ENCODE measurements around the gene FMO1.

Gene FMO1

GRCh38 chr1:171286032-171286705, 37.9 kb downstream of the FMO1 start:
- DNase-seq, result peak; percentile 24

GRCh38 chr1:171290621-171291020, 42.3 kb downstream of the FMO1 start:
- no peak for DNase-seq

GRCh38 chr1:171292799-171293198, 44.5 kb downstream of the FMO1 start:
- peak; percentile 82 for DNase-seq

DNA sequence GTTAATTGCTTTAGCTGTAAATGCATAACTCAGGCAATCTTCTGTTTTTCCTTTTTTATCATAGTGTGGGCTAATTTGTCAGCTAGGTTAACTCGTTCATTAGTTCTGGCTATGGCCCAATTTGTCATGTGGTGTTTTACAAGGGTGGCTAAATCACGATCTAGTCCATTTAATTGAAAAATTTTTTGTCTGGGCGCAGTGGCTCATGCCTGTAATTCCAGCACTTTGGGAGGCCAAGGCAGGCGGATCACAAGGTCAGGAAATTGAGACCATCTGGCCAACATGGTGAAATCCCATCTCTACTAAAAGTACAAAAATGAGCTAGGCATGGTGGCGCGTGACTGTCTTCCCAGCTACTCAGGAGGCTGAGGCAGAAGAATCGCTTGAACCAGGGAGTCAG, 47.1 kb downstream of the FMO1 start:
- DNase-seq, result peak; percentile 66

DNA sequence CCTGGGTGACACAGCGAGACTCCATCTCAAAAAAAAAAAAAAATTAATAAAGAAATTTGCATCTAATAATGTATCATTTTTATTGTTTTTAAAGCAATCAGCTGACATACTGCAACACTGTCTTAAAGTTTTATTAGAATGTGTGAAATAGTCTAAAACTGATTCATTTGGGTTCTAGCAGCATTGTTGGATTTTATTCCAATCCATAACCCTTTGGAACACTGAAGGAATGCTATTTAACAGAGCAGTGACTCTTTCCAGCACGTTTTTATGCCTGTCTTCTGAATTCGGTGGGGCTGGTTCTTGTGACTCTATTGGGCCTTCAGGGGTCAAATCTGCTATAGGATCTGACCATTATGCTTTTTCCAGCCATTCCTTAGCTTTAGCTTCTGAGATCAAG, 47.5 kb downstream of the FMO1 start:
- peak; percentile 18 for DNase-seq

DNA sequence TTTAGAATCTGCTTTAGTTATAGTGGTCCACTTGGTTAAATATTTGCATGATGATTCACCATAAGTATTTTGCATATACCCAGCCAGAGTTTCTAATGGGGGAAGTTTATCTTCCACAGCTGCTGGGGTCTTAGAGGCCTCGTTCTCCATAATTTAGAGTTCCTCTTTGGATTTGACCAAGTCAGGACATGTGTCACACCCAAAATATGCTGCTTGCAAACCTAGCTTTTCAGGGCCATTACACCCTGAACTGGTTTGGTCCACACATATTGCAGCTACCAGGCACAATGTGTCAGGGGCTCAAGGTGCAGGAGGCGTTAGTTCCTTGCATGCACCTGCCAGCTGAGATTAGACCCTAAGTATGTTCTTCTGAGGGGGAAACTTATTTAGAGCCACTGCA, 48.6 kb downstream of the FMO1 start:
- no peak for DNase-seq

DNA sequence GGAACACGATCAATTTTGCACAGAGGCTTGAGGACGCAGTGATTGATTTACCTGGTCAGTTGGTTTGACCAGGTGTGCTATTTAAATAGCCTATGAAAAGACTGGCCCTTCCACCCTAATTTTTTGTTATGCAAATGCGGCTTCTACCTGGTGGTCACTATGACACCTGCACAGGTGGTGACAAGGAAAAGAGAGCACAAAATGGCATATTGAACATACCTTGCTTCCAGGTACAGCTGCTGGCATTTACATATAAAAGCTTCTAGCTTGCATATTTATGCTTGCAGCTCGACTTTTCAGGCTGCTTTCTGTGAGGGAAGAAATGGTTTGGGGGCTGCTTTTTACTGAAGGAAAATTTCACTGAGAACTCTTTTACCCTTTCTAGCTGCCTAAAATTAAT, 50.4 kb downstream of the FMO1 start:
- DNase-seq, result no peak

DNA sequence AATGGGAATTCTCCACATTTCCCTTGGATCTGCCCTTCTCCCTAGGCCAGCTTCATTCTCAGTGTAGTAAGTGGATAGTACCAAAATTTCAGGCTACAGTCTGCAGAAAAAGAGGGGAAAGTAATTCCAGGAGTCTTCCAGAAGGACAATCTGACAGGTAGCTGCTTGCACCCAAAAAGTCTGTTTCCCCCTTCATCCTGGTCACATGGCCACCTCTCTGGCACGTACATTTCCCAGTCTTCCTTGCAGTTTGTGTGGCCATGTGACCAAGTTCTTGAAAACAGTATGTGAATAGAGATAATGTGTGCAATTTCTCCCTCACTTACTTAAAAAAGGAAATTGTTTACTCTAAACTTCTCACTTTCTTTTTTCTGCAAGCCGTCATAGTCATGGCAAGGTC, 51.0 kb downstream of the FMO1 start:
- DNase-seq, result no peak

GRCh38 chr1:171300401-171300800, 52.1 kb downstream of the FMO1 start:
- no peak for DNase-seq

DNA sequence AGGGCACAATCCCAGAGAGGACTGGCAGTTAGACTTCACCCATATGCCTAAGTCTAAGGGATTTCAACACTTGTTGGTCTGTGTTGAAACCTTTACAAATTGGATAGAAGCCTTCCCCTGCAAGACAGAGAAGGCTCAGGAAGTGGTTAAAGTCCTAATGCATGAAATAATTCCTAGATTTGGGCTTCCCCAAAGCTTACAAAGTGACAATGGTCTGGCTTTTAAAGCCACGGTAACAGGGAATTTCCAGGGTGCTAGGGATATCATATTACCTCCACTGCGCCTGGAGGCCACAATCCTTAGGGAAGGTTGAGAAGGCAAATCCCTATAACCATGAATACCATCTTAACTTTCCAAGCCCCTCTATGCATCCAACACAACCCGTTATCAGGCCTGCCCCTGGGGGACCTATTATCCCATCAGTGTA, 62.4 kb downstream of the FMO1 start:
- DNase-seq, result no peak

DNA sequence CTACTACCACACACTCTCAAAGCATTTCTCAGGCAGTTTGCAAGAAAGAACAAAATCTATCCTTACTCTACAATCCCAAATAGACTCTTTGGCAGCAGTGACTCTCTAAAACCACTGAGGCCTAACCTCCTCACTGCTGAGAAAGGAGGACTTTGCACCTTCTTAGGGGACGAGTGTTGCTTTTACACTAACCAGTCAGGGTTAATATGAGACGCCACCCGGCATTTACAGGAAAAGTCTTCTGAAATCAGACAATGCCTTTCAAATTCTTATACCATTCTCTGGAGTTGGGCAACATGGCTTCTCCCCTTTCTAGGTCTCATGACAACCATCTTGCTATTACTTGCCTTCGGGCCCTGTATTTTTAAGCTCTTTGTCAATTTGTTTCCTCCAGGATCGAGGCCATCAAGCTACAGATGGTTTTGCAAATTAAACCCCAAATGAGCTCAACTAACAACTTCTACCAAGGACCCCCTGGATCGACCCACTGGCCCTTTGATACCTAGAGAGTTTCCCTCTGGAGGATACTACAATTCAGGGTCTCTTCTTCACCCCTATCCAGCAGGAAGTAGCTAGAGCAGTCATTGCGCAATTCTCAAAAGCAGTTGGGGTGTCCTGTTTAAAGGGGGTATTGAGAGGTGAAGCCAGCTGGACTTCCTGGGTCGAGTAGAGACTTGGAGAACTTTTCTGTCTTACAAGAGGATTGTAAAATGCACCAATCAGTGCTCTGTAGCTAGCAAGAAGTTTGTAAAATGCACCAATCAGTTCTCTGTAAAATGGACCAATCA, 63.7 kb downstream of the FMO1 start:
- DNase-seq, result no peak

- no peak for DNase-seq
Measured at GRCh38 chr1:171313319-171313834, 65.1 kb downstream of the FMO1 start.

DNA sequence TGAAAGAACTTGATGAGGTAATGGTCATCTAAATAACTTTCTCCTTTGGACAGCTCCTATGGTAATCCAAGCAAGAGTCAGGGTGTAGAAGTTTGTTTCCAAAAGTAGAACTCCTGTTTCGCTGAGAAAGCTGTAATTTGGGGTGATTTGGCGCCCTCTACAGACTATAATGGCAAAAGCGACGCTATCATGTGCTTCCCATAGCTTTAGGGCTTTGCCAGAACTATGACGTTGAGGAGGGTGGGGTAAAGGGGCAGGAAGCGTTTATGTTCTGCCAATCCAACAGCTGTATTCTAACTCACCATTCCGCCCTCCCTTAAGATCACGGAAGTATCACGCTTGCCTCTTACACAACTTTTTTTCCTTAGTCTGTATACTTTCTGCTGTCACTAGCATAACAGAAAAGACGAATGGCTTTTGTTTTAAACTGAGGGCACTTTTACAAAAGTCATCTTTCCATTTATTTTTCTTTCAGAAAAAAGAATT, 65.6 kb downstream of the FMO1 start, which contains the start of gene FMO4:
FMO4 (plus strand) TSS at position 349 of the 486 bp plus-strand sequence. CDS start 5,643 bp downstream, outside the sequence.
- peak; percentile 98 for DNase-seq

DNA sequence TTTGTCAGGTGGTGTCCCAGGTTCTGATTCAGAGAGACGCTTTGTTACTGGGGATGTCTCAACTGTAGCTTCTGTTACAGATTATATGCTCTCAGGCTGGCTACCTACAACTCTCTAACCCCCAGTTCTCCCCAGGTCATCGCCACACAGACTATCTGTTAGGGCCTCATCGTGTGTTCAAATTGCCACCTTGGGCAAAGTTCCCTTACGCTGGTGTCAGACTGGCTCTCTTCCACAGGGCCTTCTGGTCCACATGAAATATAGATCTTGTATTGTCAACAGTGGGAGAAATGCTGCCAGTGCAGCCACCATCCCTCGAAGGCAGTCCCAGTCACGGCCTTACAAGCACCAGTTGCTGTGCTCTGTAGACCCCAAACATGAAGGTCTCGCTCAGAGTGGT, 81.0 kb downstream of the FMO1 start:
- DNase-seq, result no peak

- DNase-seq, result no peak
Measured at GRCh38 chr1:171334024-171334640, 85.8 kb downstream of the FMO1 start.

Data from fibroblast of skin of right quadriceps (primary cell).